ENCODE data around the gene NKD1.

NKD1 gene

GRCh38 chr16:50601341-50601740, 53.1 kb downstream of the NKD1 start:
- no peak for DNase-seq (ENCODE audit: low read depth, low spot score)
- TF ChIP-seq, protein P1, sequence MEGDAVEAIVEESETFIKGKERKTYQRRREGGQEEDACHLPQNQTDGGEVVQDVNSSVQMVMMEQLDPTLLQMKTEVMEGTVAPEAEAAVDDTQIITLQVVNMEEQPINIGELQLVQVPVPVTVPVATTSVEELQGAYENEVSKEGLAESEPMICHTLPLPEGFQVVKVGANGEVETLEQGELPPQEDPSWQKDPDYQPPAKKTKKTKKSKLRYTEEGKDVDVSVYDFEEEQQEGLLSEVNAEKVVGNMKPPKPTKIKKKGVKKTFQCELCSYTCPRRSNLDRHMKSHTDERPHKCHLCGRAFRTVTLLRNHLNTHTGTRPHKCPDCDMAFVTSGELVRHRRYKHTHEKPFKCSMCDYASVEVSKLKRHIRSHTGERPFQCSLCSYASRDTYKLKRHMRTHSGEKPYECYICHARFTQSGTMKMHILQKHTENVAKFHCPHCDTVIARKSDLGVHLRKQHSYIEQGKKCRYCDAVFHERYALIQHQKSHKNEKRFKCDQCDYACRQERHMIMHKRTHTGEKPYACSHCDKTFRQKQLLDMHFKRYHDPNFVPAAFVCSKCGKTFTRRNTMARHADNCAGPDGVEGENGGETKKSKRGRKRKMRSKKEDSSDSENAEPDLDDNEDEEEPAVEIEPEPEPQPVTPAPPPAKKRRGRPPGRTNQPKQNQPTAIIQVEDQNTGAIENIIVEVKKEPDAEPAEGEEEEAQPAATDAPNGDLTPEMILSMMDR (IDR thresholded peaks at IDR 0.05; ENCODE audit: low read depth, low read length): no peak
- in situ Hi-C loops (cut with HindIII; ENCODE audit: low sequenced_read_pairs): no loop called here
- H3K4me3 ChIP-seq (ENCODE audit: low read depth, low read length): no peak overlapping the region

DNA sequence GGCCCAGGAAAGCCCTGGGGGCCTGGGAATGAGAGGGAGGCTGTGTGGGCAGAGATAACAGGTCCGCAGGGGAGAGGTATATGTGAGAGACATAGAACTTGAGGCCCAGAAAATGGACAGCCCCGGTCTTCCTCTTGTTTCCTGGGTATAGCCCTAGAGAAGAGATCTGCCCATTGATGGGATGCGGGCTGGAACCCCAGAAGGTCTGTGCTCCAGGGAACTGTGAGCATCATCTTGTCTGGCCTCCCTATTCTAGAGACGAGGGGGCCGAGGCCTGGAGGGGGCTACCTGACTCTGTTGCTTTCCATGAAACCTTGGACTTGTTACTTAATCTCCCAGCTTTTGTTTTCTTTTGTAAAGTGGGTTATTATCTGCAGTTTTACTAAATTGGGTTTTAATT, 53.9 kb downstream of the NKD1 start:
- in situ Hi-C loops (cut with HindIII; ENCODE audit: low sequenced_read_pairs): no loop called here
- no peak for DNase-seq (ENCODE audit: low read depth, low spot score)
- TF ChIP-seq, protein P1 (IDR thresholded peaks at IDR 0.05; ENCODE audit: low read depth, low read length): no peak
- no peak overlapping the region for H3K4me3 ChIP-seq (ENCODE audit: low read depth, low read length)

GRCh38 chr16:50602531-50603205, 54.5 kb downstream of the NKD1 start:
- in situ Hi-C loops (cut with HindIII; ENCODE audit: low sequenced_read_pairs): no loop called here
- TF ChIP-seq, protein P1 (IDR thresholded peaks at IDR 0.05; ENCODE audit: low read depth, low read length): no peak
- H3K4me3 ChIP-seq (ENCODE audit: low read depth, low read length): no peak overlapping the region
- DNase-seq (ENCODE audit: low read depth, low spot score): no peak

DNA sequence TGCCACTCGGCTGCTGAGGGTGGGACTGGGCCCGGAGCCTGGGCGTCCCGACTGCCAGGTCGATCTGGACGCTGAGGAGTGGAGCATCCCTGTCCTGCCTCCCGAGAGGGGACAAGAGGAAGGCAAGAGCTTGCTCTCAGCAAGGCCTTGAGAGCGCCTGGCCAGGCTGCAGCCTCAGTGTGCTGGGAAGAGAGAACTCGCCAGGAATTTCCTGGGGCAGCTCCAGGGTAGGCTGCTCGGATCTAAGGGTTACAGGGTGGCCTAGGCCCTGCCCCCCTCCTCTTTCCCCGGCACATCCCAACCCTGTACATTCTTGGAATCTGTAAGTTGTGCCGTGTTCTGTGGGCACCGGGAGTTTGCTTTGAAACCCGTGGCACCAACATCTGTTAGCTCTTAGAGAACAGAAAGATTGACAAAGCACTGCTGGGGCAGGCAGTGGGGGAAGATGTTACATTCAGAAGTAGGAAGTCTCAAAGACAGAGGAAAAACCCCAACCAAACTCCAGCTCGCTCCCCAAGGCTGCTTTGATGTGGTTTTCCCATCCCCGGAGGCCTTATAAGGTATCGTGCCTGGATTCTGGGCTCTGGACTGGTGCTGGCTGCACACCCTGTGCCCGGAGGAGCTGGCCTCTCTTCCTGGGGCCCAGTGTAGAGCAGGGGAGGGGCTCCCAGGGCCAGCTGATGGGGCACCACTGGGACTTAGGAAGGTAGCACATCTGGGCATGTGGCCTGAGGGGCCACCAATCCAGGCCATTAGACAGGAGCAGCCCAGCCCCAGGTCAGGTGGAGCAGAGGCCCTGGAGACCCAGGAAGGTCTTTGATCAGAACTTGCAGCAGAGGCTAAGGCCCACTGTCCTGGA, 55.2 kb downstream of the NKD1 start:
- no peak overlapping the region for H3K4me3 ChIP-seq (ENCODE audit: low read depth, low read length)
- TF ChIP-seq, protein P1 (IDR thresholded peaks at IDR 0.05; ENCODE audit: low read depth, low read length): no peak
- peak; percentile 54 for DNase-seq (ENCODE audit: low read depth, low spot score)
- in situ Hi-C loops (cut with HindIII; ENCODE audit: low sequenced_read_pairs): no loop called here

DNA sequence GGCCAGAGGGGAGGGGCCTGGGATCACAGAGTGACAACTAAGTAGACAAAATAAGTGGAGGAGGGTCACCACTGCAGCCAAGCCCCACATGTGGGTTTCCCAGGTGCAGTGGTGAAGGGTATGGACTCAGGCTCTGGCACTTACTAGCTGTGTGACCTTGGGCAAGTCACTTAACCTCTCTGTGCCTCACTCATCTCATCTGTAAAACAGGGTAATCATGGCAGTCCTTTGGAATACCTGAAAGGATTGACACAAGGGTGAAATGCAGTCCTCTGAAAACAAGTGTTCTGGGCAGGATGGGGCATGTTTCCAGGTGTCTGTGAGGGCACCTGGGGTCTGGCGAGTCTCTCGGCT, 55.8 kb downstream of the NKD1 start:
- in situ Hi-C loops (cut with HindIII; ENCODE audit: low sequenced_read_pairs): no loop called here
- TF ChIP-seq, protein P1 (IDR thresholded peaks at IDR 0.05; ENCODE audit: low read depth, low read length): no peak
- no peak for DNase-seq (ENCODE audit: low read depth, low spot score)

GRCh38 chr16:50604610-50605009, 56.4 kb downstream of the NKD1 start:
- TF ChIP-seq, protein P1 (IDR thresholded peaks at IDR 0.05; ENCODE audit: low read depth, low read length): no peak
- H3K4me3 ChIP-seq (ENCODE audit: low read depth, low read length): no peak overlapping the region
- no peak for DNase-seq (ENCODE audit: low read depth, low spot score)
- in situ Hi-C loops (cut with HindIII; ENCODE audit: low sequenced_read_pairs): no loop called here

More for the DNA sequence above, 55.8 kb downstream of the NKD1 start:
- no peak overlapping the region for H3K4me3 ChIP-seq (ENCODE audit: low read depth, low read length)

Measured in astrocyte of the spinal cord (primary cell).